ENCODE data around the gene PIGV.
"Not testable (repeated sequence)": the region's sequence is repeated elsewhere in the genome, so short reads cannot be mapped to it uniquely, and the experiment has no call there.

The PIGV gene

DNA sequence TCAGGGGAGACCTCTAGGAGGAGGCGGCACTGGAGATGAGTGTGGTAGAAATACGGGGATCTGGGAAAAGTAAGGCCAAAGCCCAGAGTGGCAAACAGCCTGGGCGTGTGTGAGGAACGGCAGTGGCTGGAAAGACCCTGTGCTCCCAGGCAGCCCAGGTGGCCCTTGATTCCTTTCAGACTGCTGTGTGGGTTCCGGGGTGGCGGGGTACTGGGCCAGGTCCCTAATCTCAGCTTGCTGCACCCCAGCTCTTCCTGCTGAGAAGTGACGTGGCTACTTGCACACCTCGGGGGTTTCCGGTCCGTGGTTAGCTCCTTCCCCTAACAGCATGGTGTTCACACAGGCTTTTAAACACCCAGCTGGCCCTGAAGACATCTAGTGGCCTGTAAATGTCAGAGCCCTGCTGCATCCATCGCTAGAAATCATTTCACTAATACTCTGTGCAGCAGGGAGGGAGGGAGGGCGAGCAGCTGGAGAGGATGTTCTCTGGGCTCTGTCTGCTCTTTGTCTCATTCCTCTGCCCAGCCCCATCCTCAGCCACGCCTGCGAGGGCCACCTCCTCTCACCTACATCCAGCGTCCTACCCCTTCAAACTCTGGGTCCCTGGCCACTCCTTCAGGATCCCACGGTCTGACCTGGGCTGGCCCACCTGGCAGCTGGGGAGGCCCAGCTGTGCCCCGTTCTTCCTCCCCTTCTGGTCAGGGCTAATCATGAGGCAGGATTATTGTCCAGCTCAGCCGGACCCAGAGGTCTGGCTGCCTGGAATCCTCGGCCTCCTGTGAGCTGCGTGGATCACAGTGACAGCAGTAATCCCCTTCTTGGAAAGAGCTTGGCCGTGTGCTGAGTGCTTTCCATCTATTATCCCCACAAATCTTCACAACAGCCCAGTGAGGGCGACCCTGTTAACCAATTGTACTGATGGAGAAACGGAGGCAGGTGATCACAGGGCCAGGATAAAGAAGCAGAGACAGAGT, 46.0 kb downstream of the PIGV start:
- Histone ChIP-seq H3K4me1 (ENCODE audit: insufficient read depth, low read length, poor library complexity, severe bottlenecking) (peaks cover 53% of the 10 kb centered on the region), H2AFZ (ENCODE audit: low read length) (no peak overlapping the region), H3F3A (ENCODE audit: low read depth) (peaks cover 24% of the 10 kb centered on the region), H3K4me3 (ENCODE audit: low read length, poor library complexity, severe bottlenecking) (peak overlapping the region; percentile 61), H3K9ac (ENCODE audit: low read depth, low read length, poor library complexity, severe bottlenecking) (peak overlapping the region; percentile 53), H3K9me3 (ENCODE audit: insufficient read depth, low read depth, low read length) (no peaks in the 10 kb centered on the region), H3K79me2 (ENCODE audit: insufficient read depth, low read length) (peaks cover 48% of the 10 kb centered on the region), H3K4me2 (ENCODE audit: low read depth, low read length, poor library complexity, severe bottlenecking) (peak overlapping the region; percentile 82), H3K27me3 (ENCODE audit: insufficient read depth, low read length, poor library complexity, severe bottlenecking) (no peaks in the 10 kb centered on the region), H4K20me1 (ENCODE audit: insufficient read depth, low read length, poor library complexity, severe bottlenecking) (peaks cover 18% of the 10 kb centered on the region), H3K36me3 (ENCODE audit: insufficient read depth, low read length) (peaks cover 29% of the 10 kb centered on the region; the same call in 1 of the 2 replicates), H3K9me2 (replicated peaks; ENCODE audit: low read depth, low read length) (no peaks in the 10 kb centered on the region)
- TF ChIP-seq, protein P1, sequence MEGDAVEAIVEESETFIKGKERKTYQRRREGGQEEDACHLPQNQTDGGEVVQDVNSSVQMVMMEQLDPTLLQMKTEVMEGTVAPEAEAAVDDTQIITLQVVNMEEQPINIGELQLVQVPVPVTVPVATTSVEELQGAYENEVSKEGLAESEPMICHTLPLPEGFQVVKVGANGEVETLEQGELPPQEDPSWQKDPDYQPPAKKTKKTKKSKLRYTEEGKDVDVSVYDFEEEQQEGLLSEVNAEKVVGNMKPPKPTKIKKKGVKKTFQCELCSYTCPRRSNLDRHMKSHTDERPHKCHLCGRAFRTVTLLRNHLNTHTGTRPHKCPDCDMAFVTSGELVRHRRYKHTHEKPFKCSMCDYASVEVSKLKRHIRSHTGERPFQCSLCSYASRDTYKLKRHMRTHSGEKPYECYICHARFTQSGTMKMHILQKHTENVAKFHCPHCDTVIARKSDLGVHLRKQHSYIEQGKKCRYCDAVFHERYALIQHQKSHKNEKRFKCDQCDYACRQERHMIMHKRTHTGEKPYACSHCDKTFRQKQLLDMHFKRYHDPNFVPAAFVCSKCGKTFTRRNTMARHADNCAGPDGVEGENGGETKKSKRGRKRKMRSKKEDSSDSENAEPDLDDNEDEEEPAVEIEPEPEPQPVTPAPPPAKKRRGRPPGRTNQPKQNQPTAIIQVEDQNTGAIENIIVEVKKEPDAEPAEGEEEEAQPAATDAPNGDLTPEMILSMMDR (conservative IDR thresholded peaks at IDR 0.05; ENCODE audit: low read length) = peak; percentile 57
- no peak for TF ChIP-seq EZH2phosphoT487 (IDR thresholded peaks at IDR 0.05; ENCODE audit: borderline replicate concordance)

DNA sequence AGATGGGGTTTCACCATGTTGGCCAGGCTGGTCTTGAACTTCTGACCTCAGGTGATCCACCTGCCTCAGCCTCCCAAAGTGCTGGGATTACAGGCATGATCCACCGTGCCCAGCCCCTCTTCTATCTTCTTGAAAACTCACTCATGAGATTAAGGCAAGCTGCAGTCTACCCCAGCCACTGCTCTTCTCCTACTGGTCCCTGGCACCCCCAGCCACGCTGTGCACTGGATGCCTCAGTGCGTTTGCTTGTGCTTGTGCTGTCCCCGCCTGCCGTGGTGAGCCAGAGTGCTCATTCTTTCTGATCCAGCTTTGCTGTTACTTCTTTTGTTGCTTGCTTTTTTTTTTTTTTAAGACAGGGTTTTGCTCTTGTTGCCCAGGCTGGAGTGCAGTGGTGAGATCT, 49.9 kb downstream of the PIGV start:
- Histone ChIP-seq H3F3A (ENCODE audit: low read depth) (peaks cover 14% of the 10 kb centered on the region), H3K79me2 (ENCODE audit: insufficient read depth, low read length) (peaks cover 10% of the 10 kb centered on the region; the same call in 1 of the 2 replicates), H3K4me1 (ENCODE audit: insufficient read depth, low read length, poor library complexity, severe bottlenecking) (peaks cover 18% of the 10 kb centered on the region), H3K36me3 (ENCODE audit: insufficient read depth, low read length) (peaks cover 49% of the 10 kb centered on the region; the same call in 1 of the 2 replicates)
- H3K4me3 ChIP-seq (ENCODE audit: low read length, poor library complexity, severe bottlenecking); H4K20me1 ChIP-seq (ENCODE audit: insufficient read depth, low read length, poor library complexity, severe bottlenecking); H3K9me2 ChIP-seq (replicated peaks; ENCODE audit: low read depth, low read length); H3K4me2 ChIP-seq (ENCODE audit: low read depth, low read length, poor library complexity, severe bottlenecking); H2AFZ ChIP-seq (ENCODE audit: low read length); H3K9me3 ChIP-seq (ENCODE audit: insufficient read depth, low read depth, low read length); H3K9ac ChIP-seq (ENCODE audit: low read depth, low read length, poor library complexity, severe bottlenecking); H3K27me3 ChIP-seq (ENCODE audit: insufficient read depth, low read length, poor library complexity, severe bottlenecking): not testable (repeated sequence)

DNA sequence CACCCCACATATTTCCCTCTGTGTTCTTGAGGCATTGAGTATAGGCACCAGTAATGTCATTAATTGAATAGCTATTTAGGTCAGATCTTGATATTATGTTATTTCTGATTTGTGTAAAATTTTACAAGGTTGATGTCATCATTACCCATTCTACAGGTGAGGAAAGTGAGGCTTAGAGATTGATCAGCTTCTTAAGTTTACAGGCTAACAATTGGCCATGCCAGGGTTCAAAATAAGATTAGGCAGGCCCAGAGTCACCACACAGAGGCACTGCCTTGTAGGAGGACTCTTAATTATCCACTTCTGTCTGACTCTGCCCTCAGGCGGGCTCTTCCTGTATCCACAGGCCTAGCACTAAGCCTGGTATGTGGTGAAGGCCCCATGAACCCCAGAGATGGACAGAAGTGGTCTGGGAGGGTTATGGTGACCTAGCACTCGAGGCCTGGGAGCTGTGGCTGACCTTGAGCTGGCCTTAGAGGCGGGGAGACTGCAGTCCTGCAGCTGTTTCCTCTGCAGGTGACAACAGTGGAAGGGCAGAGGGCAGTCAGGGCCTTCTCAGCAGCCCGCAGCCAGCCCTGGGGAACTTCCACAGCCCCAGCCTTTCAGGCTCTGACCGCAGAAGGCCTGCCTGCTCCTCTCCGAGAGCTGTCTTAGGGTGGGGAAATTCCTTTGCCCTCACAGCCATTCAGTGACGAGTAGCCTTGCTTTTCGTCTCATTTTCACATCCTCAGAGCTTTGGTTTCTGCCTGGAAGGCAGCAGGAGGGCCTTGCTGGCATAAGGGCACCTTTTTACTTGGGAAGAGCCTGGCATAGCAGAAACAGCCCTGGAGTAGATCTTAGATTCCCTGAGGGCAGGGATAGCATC, 51.0 kb downstream of the PIGV start:
- TF ChIP-seq, protein P1 (conservative IDR thresholded peaks at IDR 0.05; ENCODE audit: low read length) = no peak
- TF ChIP-seq EZH2phosphoT487 (IDR thresholded peaks at IDR 0.05; ENCODE audit: borderline replicate concordance) = no peak
- H3K4me3 ChIP-seq (ENCODE audit: low read length, poor library complexity, severe bottlenecking) = no peak overlapping the region
- H2AFZ ChIP-seq (ENCODE audit: low read length) = no peak overlapping the region
- no peak overlapping the region for H3K4me2 ChIP-seq (ENCODE audit: low read depth, low read length, poor library complexity, severe bottlenecking)
- no peaks in the 10 kb centered on the region for H3K9me3 ChIP-seq (ENCODE audit: insufficient read depth, low read depth, low read length)
- H3K4me1 ChIP-seq (ENCODE audit: insufficient read depth, low read length, poor library complexity, severe bottlenecking) = peaks cover 11% of the 10 kb centered on the region
- H3K27me3 ChIP-seq (ENCODE audit: insufficient read depth, low read length, poor library complexity, severe bottlenecking) = no peaks in the 10 kb centered on the region
- peaks cover 9% of the 10 kb centered on the region; the same call in 1 of the 2 replicates for H3K79me2 ChIP-seq (ENCODE audit: insufficient read depth, low read length)
- no peaks in the 10 kb centered on the region for H3K9me2 ChIP-seq (replicated peaks; ENCODE audit: low read depth, low read length)
- no peaks in the 10 kb centered on the region for H4K20me1 ChIP-seq (ENCODE audit: insufficient read depth, low read length, poor library complexity, severe bottlenecking)
- peaks cover 7% of the 10 kb centered on the region; the same call in 1 of the 2 replicates for H3F3A ChIP-seq (ENCODE audit: low read depth)
- H3K36me3 ChIP-seq (ENCODE audit: insufficient read depth, low read length) = peaks cover 56% of the 10 kb centered on the region; the same call in 1 of the 2 replicates
- H3K9ac ChIP-seq (ENCODE audit: low read depth, low read length, poor library complexity, severe bottlenecking) = no peak overlapping the region

All from Loucy (cell line).